Measurements from ENCODE around the gene VWF. TPM values are rescaled to one million over a fixed set of nuclear protein-coding genes. Genes with fewer than 3 reads are reported as not detected.

VWF gene
- 1.1 and 2.5 TPM in 2 replicates for total RNA-seq

GRCh38 chr12:6124411-6125309, at the start of gene VWF:
VWF (minus strand) TSS chr12:6124670; CDS start chr12:6123196, 1,474 bp downstream.

GRCh38 chr12:5945071-5946008, 179.1 kb downstream of the VWF start, which contains the start of gene ANO2:
ANO2 (minus strand) TSS chr12:5945259; CDS start chr12:5945217, 42 bp downstream.

Other genes starting within 250 kb of the VWF start
- gene ANO2, start 179.4 kb downstream of the VWF start, total RNA-seq: 0.13 TPM in 1 of 2 replicates, not detected in the other
- gene CD9, start 75.7 kb upstream of the VWF start, total RNA-seq: 615 and 665 TPM in 2 replicates
- not detected in 2 replicates for gene PLEKHG6, start 186.0 kb upstream of the VWF start, total RNA-seq
- 92.7 and 109 TPM in 2 replicates for gene TNFRSF1A, start 217.4 kb upstream of the VWF start, total RNA-seq

Data from aortic smooth muscle cell (primary cell).